AG09319 (cell line): ENCODE results near the gene MRPL38.
A peak's percentile ranks its signal among the peaks of the same experiment; 100 is the strongest.
"Not testable (repeated sequence)": the region's sequence is repeated elsewhere in the genome, so short reads cannot be mapped to it uniquely, and the experiment has no call there.

Experiments
- DNase-seq: peaks from one replicate; pipeline ENCODE4 v3.0.0-alpha.2; 2010; ENCODE audit warnings: low read depth; ENCODE audit errors: extremely low read depth
- CTCF ChIP-seq: IDR thresholded peaks from 2 replicates; pipeline ENCODE4 v1.5.1; 2011; ENCODE audit warnings: low read depth, mild to moderate bottlenecking, inconsistent platforms, low read length, moderate library complexity

Gene MRPL38

GRCh38 chr17:75873587-75874322 is 30.9 kb downstream of the MRPL38 start:
- no peak for DNase-seq
- no peak for TF ChIP-seq CTCF

DNA sequence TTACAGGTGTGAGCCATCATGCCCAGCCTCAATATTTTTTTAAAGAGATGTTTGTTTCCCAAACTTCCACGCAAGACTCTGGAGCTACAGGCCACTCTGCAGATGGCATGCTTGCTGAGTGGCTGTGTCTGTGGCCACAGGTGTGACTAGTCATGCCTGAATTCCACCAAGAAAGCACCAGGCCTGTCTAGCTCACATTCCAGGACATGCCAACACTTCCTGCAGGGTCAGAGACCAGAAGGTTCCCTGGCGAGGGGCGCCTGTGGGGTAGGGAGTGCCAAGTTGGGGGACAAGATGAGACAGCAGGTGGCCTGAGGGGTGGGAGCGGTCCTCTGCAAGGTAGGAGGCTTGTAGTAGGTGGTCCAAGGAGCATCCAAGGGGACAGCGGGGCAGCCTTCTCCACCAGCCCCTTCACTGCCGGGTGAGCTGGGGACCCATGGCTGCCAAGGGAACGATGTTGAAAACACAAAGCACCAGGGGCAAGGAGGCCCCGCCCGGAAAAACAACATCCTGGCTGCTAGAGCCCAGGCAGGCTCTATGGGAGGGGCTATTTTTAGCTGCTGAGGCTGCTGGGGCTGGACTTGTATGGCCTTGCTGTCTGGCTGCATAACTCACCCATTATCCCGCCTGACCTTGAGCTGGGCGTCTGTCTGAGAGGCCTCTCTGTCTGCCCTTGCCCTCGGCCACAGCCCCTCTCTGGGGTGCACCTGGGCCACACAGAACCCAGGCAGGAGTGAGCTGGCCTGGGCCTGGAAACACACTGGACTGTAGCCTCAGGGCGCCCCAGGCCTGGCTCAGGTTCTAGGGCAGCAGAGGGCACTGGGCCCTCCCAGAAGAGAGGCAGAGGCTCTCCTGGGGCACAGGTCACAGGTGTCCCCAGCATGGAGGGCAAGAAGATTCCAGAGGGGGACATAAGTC is 32.0 kb downstream of the MRPL38 start:
- DNase-seq, result peak; percentile 59
- TF ChIP-seq CTCF, result no peak

DNA sequence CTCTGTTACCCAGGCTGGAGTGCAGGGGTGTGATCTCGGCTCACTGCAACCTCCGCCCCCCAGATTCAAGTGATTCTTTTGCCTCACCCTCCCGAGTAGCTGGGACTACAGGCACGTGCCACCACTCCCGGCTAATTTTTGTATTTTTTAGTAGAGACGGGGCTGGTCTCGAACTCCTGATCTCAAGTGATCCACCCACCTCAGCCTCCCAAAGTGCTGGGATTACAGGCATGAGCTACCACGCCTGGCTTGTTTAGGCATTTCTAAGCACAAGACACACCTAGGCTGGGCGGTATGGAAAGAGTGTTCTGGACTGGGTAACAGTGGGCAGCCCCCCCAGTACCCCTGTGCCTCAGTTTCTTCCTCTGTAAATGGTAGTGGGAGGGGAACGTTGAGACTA is 34.5 kb downstream of the MRPL38 start:
- not testable (repeated sequence) for DNase-seq

DNA sequence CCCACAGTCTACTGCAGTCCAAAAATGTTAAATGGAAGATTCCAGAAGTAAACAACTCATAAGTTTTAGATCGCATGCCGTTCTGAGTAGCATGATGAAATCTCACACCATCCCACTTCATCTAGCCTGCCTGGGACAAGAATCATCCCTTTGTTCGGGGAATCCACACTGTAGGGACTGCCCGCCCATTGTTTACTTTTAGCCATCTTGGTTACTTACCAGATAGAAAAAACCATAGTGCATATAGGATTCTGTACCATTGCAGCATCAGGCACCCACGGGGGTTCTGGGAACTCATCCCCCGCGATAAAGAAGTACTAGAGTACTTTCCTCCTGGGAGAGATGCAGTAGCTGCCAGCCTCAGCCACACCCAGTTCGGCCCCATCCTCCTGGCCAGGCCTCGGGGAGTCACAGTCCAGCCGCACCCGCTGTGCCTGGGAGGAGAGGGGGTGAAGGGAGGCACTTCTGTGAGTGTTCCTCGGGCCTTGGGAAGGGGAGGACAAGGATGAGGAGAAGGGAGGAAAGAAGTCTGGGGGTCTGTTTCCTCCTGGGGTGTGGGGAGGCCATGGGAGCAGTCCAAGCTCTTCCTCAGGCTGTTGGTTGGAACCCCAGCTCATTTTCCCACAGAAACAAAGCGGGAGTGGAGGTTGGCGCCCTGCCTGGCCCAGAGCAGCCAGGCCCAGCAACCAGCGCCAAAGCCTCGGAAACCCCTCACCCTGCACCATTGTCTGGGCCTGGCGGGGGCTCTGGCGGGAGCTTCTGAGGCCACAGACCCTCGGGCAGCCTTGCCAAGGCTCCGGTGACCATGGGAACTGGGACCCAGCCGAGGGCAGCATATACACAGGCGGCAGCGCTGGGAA is 35.2 kb downstream of the MRPL38 start:
- TF ChIP-seq CTCF, result no peak
- no peak for DNase-seq

GRCh38 chr17:75868730-75869281 is 35.9 kb downstream of the MRPL38 start:
- DNase-seq, result not testable (repeated sequence)

DNA sequence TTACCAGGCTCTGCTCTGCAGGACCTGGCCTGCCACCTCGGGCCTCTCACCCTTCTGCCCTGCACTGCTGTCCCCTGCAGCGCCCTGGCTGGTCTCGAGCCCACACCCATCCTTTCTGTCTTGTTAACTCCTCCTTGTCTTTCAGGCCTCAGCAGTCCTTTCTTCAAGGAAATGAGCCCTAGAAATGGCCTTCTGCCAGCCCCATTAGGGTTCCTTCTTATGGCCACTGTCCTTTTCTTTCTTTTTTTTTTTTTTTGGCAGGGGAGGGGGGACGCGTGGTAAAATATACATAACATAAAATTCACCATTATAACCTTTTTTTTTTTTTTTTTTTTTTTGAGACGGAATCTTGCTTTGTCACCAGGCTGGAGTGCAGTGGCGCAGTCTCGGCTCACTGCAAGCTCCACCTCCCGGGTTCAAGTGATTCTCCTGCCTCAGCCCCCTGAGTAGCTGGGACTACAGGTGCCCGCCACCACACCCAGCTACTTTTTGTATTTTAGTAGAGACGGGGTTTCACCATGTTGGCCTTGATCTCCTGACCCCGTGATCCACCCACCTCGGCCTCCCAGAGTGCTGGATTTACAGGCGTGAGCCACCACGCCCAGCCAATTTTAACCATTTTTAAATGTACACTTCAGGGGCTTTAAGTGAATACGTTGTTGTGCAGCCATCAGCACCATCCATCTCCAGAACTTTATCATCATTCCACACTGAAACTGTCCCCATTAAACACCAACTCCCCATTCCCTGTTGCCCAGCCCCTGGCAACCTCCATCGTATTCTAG is 39.1 kb downstream of the MRPL38 start:
- not testable (repeated sequence) for DNase-seq

DNA sequence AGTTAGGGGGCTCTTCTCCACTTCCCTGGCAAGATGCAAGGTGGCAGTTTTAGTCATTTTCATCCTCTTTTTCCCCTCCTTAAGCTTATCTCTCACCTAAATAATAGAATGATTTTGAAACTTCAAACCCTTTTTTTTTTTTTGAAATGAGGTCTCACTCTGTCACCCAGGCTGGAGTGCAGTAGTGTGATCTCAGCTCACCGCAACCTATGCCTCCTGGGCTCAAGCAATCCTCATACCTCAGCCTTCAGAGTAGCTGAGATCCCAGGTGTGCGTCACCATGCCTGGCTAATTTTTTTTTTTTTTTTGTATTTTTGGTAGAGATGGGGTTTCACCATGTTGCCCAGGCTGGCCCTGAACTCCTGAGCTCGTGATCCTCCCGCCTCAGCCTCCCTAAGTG is 39.8 kb downstream of the MRPL38 start:
- not testable (repeated sequence) for DNase-seq

DNA sequence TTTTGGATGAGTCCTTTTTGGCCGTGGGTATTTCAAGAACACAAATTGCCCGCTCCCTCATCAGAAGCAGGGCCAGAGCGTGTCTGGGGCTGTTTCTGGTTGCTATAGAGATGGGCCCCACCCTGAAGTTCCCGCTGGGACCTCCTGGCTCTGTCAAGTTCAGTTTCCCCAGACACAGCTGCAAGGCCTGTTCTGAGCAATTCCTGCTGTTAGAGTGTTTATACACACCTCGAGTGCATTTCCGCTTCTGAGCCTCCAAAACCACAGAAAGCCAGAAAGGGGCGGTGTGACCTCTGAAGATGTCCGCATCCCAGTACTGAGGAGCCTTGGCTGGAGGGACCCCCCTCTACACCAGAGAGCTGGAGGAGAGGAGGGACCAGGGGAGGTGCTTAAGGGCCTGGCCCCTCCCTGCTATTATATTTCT is 40.2 kb downstream of the MRPL38 start:
- peak; percentile 75 for DNase-seq
- TF ChIP-seq CTCF, result no peak
